Testis (tissue), 2 donors: Measurements from ENCODE around the gene NAP1L4.

ENCODE experiments used
- POLR2A ChIP-seq: fragments of 450-650 bp; IDR thresholded peaks from one replicate; pipeline ENCODE4 v1.6.1; 2017; ENCODE audit warnings: antibody characterized with exemption, mild to moderate bottlenecking, moderate library complexity
- TF ChIP-seq, protein P1 (sequence below), 3 experiments: fragments of 450-650 bp in 2 of 3; fragments of 200-600 bp in 1 of 3; sonication (generic) in 1 of 3; IDR thresholded peaks; one replicate each; pipeline ENCODE4 v1.5.1; 2016 to 2019; ENCODE audit warnings: antibody characterized with exemption in 3 of 3, mild to moderate bottlenecking in 2 of 3, moderate library complexity in 1 of 3

DNA sequence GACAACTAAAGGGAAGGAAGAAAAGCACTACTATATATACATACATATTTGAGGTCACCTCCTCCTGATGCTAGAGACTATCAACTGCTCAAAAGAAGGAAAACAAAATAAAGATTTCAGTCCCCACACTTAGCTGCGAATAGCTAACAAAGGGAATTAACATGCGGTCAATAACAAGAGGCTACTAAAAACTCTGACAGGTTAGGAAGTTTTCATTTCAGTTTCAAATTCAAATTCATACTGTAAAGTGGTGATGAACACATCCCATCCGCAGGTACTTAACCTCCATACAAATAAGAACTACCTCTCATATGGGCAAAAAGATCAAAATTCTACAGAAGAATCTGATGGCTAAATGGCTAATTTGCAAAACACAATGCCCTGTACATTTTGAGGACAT lies 2.6 kb downstream of the NAP1L4 start:
- TF ChIP-seq POLR2A, result no peak
- TF ChIP-seq, protein P1, sequence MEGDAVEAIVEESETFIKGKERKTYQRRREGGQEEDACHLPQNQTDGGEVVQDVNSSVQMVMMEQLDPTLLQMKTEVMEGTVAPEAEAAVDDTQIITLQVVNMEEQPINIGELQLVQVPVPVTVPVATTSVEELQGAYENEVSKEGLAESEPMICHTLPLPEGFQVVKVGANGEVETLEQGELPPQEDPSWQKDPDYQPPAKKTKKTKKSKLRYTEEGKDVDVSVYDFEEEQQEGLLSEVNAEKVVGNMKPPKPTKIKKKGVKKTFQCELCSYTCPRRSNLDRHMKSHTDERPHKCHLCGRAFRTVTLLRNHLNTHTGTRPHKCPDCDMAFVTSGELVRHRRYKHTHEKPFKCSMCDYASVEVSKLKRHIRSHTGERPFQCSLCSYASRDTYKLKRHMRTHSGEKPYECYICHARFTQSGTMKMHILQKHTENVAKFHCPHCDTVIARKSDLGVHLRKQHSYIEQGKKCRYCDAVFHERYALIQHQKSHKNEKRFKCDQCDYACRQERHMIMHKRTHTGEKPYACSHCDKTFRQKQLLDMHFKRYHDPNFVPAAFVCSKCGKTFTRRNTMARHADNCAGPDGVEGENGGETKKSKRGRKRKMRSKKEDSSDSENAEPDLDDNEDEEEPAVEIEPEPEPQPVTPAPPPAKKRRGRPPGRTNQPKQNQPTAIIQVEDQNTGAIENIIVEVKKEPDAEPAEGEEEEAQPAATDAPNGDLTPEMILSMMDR (IDR thresholded peaks at IDR 0.05), result no peak
